Cardiac muscle cell (in vitro differentiated cells and primary cell): ENCODE data around the gene ZNF777. TPM values are rescaled to one million over a fixed set of nuclear protein-coding genes. Genes with fewer than 3 reads are reported as not detected.

Source experiments
- DNase-seq, 2 donors: peaks; one replicate each; pipeline versions ENCODE4 v3.0.0 to v3.0.0-alpha.2; 2010 to 2017; ENCODE audit warnings: low read depth in 1 of 2, low spot score in 1 of 2
- H3K27ac ChIP-seq: fragments of 200-600 bp; sonication (generic); 2 replicates; pipeline ENCODE4 v1.5.1; 2016
- H3K27me3 ChIP-seq: fragments of 200-600 bp; sonication (generic); 2 replicates; pipeline ENCODE4 v1.6.0; 2016; ENCODE audit warnings: control low read depth
- H3K36me3 ChIP-seq: fragments of 200-600 bp; sonication (generic); 2 replicates; pipeline ENCODE4 v1.5.1; 2016; ENCODE audit warnings: control low read depth
- H3K4me1 ChIP-seq: fragments of 200-600 bp; sonication (generic); 2 replicates; pipeline ENCODE4 v1.8.1; 2017; ENCODE audit warnings: low read depth, mild to moderate bottlenecking, mixed run types
- H3K4me3 ChIP-seq: fragments of 200-600 bp; sonication (generic); 2 replicates; pipeline ENCODE4 v1.5.1; 2016; ENCODE audit warnings: mild to moderate bottlenecking
- H3K9me3 ChIP-seq: fragments of 200-600 bp; sonication (generic); 2 replicates; pipeline ENCODE4 v1.5.1; 2017; ENCODE audit warnings: low read depth, mild to moderate bottlenecking, control low read depth
- CTCF ChIP-seq: IDR thresholded peaks from 2 replicates; pipeline ENCODE4 v1.5.1; 2012; ENCODE audit warnings: low read depth, mild to moderate bottlenecking, low read length
- polyA plus RNA-seq: library from polyadenylated mRNA; unstranded; fragments of >200 nt; fragmentation: Nextera tagmentation; extraction: Ambion mirVana; gene quantifications from 2 replicates; pipeline ENCODE4 v1.2.1, GENCODE V29; 2016
- total RNA-seq: library from RNA; depleted of rRNA; stranded (reverse); fragments of >200 nt; gene quantifications from 2 replicates; pipeline ENCODE4 v1.2.3, GENCODE V29; 2016

ZNF777 gene
- total and polyA plus RNA-seq, 2 experiments from 2014 or later: 19.5 to 20.0 TPM

- H3K27me3 ChIP-seq: no peaks in the 10 kb centered on the region
- no peak overlapping the region for H3K27ac ChIP-seq
- peaks cover 62% of the 10 kb centered on the region for H3K36me3 ChIP-seq
- TF ChIP-seq CTCF: no peak
- no peak overlapping the region for H3K4me3 ChIP-seq
- DNase-seq: no peak
- H3K4me1 ChIP-seq: no peaks in the 10 kb centered on the region
- H3K9me3 ChIP-seq: no peaks in the 10 kb centered on the region
Measured at GRCh38 chr7:149489391-149490024, 28.6 kb upstream of the ZNF777 start.

DNA sequence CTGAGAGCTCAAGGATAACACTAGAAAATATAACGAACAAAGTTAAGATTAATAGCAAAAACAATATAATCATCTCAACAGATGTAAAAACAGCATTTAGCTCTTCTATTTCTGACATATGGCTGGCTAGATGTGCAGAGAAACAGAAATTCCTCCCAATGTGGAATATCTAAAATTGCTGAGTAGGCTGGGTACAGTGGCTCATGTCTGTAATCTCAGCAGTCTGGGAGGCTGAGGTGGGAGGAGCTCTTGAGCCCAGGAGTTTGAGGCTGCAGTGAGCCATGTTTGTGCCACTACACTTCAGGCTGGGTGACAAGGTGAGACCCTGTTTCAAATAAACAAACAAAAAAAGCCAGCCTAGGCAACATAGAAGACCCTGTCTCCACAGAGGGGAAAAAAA lies 18.7 kb upstream of the ZNF777 start:
- Histone ChIP-seq H3K9me3 (no peaks in the 10 kb centered on the region), H3K4me3 (no peak overlapping the region), H3K4me1 (no peaks in the 10 kb centered on the region), H3K36me3 (peaks cover 27% of the 10 kb centered on the region), H3K27me3 (no peaks in the 10 kb centered on the region), H3K27ac (no peak overlapping the region)
- no peak for DNase-seq
- TF ChIP-seq CTCF: no peak

DNA sequence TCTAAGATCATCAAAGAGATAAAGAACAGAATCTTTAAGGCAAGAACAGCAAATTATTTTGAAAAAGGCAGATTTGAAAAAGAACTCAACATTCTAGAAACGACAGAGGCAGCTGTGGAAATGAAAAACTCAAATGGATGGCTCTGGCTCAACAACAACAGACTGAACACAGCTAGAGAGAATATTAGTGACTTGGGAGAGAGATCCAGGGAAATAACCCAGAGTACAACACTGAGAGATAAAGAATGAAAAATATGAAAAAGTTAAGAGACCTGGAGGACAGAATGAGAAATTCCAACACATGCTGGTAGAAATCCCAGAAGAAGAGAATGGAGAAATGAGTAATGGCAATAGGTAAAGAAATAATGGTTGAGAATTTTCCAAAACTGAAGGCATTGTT lies 17.9 kb upstream of the ZNF777 start:
- Histone ChIP-seq H3K4me3 (no peak overlapping the region), H3K27ac (no peak overlapping the region)

GRCh38 chr7:149477494-149478443 lies 16.9 kb upstream of the ZNF777 start:
- Histone ChIP-seq H3K9me3 (no peaks in the 10 kb centered on the region), H3K36me3 (peaks cover 29% of the 10 kb centered on the region), H3K4me3 (no peak overlapping the region), H3K4me1 (no peaks in the 10 kb centered on the region), H3K27me3 (no peaks in the 10 kb centered on the region), H3K27ac (no peak overlapping the region)
- TF ChIP-seq CTCF: no peak
- no peak for DNase-seq

More for the DNA sequence above, 17.9 kb upstream of the ZNF777 start:
- TF ChIP-seq CTCF: no peak
- Histone ChIP-seq H3K4me1 (no peaks in the 10 kb centered on the region), H3K36me3 (peaks cover 30% of the 10 kb centered on the region), H3K9me3 (no peaks in the 10 kb centered on the region), H3K27me3 (no peaks in the 10 kb centered on the region)
- DNase-seq: no peak

DNA sequence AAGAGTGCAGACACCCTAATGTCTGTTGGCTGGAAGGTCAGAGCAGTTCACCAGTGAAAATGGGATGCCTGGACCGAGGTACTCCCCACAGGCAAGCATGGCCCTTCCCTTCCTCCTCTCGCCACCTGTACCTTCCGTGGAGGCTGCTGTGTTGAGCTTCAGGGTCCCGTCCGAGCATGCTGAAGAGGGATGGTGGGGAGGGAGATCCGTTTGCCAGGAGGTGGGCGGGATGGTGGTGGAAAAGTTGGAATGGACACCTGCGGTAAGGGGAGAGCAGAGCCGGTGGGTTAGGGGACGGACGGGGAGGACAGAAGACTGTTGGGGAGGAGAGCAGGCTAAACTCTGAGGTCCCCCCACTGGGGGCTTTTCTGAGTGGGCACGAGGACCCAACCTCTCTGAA lies 15.9 kb upstream of the ZNF777 start:
- H3K36me3 ChIP-seq: peaks cover 25% of the 10 kb centered on the region
- H3K27ac ChIP-seq: no peak overlapping the region
- H3K9me3 ChIP-seq: no peaks in the 10 kb centered on the region
- no peak for DNase-seq
- H3K27me3 ChIP-seq: no peaks in the 10 kb centered on the region
- no peak for TF ChIP-seq CTCF
- H3K4me1 ChIP-seq: no peaks in the 10 kb centered on the region
- H3K4me3 ChIP-seq: no peak overlapping the region
